HK-2 (cell line): ENCODE results near the gene ULK1.
A peak's percentile ranks its signal among the peaks of the same experiment; 100 is the strongest.
"Not testable (repeated sequence)": the region's sequence is repeated elsewhere in the genome, so short reads cannot be mapped to it uniquely, and the experiment has no call there.

Source experiments
- DNase-seq: peaks from one replicate; pipeline ENCODE4 v3.0.0-alpha.2; 2018; ENCODE audit not compliant: unreplicated experiment

ULK1 gene

DNA sequence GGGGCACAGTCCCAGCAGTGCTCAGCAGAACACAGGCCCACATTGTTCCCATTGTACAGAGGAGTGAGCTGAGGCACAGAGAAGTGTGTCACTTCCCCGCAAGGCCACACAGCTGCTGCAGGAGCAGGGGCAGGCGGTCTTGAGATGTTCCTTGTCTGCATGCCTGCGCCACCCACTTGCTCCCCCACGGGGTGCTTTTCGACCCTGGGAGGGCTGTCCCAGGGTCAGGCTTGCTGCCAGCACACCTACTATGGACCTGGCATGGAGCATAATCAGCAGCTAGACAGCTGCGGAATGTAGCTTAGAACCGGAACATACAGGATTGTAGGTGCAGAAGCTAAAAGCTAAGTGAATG is 47.5 kb downstream of the ULK1 start:
- DNase-seq = no peak

DNA sequence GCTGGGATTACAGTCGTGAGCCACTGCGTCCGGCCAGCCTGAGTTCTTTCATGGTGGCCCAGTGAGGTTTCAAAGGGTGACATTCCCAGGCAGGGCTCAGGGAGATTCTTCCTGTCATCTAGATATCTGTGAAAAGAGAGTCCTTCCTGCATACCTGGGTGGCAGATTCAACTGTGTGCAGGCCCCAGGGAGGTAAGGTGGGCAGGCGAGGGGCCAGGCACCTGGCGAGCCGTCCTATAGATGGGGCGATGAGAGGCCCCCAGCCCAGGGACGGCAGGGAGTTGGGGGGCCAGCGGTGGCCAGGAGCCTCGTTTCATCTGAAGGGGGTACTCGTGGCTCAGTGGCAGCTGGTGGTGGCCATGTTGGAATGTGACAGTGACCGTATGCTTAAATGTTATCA is 48.2 kb downstream of the ULK1 start:
- DNase-seq = no peak

DNA sequence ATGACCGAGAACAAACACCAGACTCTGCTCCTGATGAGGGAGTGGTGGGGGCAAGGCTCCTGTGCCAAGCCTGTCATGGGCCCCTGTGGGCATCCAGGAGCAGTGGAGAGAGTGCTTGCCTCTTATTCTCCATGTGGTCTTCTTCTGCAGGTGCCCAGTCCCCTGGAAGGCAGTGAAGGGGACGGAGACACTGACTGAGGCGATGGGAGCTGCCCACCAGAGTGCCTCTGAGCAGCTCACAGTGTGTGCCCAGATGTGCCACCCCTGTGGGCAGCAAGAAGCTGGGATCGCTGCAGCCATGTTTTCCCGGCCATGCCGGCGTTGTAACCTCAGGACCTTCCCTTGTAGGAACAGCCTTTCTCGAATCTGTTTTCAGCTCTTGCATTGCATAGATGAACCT is 49.0 kb downstream of the ULK1 start:
- DNase-seq = no peak

DNA sequence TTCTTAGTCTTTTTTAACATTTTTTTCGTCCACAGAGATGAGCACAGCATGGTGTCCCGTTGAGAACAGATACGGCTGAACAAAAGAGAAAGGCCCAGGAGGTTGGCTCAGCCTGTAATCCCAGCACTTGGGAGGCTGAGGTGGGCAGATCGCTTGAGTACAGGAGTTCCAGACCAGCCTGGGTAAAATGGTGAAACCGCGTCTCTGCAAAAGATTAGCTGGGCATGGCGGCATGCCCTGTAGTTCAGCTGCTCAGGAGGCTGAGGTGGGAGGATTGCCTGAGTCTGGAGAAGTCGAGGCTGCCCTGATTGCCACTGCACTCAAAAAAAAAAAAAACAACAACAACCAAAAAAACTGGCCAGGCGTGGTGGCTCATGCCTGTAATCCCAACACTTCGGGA is 49.5 kb downstream of the ULK1 start:
- DNase-seq = no peak

DNA sequence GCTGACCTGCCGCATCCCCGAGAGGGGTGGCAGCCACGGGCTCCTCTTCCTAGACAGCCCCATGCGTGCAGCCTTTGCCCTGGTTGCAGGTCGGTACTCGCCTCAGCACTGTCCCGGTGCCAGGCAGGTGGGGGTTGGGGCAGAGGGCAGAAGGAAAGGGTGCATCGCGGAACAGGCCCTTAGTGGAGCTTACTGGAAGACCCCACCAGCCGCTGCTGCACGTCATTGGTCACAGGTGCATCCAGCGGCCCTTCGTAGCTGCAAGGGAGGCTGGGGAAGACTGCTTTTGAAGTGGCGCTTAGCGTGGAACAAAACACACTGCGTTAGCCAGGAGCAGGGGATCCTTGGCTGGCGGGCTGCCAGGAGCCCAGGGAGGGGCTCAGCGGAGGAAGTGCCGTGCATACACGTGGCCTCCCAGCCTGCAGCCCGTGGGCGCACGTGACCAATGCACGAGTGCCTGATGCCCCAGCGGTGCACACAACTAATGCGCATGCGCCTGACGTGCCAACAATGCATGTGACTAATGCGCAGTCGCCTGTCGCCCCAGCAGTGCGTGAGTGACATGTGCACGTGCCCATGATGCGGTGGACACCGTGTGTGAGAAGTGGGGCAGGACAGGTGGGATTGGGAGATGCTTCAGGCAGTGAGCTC is 50.3 kb downstream of the ULK1 start:
- DNase-seq = no peak

DNA sequence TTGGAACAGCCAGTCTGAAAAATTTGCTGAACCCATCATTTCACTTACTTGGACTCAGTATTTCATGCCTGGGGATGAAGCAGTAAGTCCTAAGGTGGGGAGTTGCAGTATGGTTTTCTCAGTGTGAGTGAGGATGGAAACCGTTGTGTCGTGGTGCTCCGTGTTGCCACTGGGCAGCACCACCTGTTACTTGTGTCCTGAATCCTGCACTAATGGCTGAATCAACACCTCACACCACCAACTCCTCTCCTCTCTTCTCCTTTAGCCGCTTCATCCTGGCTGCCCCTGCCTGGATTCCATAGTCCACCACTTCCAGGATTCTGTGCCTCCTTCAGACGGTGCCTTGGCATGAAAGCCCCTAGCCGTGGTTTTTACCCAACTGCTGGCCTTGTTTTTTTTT is 52.3 kb downstream of the ULK1 start:
- no peak for DNase-seq

DNA sequence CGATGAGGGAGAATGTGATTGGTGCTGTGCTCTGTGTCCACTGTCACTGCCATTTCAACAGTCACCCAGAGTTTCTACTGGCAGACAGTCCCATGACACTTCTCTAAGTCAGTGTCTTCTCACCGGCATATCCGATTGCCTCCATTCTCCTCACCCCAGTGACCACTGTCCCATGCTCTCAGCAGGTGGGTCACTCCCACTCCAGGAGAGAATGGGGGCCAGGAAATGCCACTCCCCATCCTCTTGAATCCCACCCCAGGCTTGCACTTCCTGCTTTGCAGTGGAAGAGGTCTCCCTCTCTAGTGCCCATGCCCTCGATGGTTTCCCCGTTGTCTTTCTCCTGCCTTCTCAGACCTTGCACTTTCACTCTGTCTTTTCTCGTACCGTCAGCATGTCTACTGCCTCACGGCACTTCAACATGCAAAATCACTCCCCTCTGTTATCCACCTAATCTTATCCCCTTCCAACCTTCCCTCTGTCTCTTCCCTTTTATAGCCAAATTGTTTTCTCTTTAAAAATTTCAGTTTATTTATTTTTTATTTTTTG is 53.1 kb downstream of the ULK1 start:
- DNase-seq = no peak

DNA sequence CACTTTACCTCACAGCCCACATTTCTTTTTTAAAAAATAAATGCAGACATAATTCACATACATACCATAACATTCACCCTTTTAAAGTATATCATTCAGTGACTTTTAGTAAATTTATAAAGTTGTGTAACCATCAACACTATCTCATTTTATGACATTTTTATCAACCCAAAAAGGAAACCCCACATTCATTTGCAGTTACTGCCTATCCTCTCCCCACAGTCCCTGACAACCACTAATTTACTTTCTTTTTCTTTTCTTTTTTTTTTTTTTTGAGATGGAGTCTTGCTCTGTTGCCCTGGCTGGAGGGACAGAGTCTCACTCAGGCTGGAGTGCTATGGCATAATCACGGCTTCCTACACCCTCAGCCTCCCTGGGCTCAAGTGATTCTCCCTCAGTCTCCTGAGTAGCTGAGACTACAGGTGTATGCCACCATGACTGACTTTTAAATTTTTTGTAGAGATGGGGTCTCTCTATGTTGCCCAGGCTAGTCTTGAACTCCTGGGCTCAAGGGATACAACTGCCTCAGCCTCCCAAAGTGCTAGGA is 53.8 kb downstream of the ULK1 start:
- DNase-seq = no peak

DNA sequence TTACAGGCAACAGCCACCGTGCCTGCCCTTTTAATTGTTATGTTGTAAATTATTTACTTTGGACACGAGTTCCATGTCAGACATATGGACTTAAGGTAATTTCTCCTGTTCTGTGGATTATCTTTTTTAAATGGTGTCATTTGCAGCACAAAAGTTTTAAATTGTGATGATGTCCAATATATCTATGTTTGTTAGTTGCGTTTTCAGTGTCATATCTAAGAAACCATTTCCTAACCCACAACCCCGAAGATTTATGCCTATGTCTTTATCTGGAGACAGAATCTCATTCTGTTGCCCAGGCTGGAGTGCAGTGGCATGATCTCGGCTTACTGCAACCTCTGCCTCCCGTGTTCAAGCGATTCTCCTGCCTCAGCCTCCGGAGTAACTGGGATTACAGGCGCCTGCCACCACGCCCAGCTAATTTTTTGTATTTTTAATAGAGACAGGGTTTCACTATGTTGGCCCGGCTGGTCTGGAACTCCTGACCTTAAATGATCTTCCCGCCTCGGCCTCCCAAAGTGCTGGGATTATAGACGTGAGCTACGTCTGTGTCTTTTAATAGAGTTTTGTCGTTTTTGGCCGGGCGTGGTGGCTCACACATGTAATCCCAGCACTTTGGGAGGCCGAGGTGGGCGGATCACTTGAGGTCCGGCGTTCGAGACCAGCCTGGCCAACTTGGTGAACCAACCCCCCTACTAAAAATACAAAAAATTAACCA is 54.5 kb downstream of the ULK1 start:
- DNase-seq = not testable (repeated sequence)

DNA sequence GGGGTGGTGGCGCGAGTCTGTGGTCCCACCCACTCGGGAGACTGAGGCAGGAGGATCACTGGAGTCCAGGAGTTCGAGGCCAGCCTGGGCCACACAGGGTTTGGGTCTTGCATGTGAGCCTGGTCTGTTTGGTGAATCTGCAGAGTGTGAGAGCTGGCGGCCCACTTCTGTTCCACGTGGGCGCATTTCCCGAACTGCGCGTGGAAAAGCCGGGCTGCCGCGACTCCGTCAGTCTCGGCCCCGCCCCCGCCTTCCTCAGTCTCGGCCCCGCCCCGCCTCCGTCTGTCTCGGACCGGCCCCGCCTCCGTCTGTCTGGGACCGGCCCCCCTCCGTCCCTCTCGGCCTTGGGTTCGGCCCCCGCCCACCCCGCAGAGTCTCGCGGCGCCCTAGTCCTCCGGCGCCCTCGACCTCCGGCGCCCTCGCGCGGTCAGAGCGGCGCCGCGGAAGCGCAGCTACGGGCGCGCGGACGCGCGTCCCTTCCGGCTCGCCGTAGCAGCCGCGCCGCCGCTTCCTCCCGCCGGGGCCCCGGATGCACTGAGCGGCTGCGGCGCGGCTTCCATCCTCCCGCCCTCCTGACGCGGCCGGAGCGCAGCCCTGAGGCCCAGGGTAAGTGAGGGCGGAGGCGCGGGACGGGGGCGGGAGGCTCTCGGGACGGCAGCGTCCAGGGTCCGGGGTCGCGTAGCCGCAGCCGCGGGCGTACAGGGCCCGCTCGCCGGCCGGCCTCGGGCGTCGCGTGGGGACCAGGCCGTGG is 55.2 kb downstream of the ULK1 start, which contains the start of gene EP400:
TSS of gene EP400 (plus strand) at position 512 of the 751 bp plus-strand sequence. CDS start 10,678 bp downstream, outside the sequence.
- peak; percentile 91 for DNase-seq

DNA sequence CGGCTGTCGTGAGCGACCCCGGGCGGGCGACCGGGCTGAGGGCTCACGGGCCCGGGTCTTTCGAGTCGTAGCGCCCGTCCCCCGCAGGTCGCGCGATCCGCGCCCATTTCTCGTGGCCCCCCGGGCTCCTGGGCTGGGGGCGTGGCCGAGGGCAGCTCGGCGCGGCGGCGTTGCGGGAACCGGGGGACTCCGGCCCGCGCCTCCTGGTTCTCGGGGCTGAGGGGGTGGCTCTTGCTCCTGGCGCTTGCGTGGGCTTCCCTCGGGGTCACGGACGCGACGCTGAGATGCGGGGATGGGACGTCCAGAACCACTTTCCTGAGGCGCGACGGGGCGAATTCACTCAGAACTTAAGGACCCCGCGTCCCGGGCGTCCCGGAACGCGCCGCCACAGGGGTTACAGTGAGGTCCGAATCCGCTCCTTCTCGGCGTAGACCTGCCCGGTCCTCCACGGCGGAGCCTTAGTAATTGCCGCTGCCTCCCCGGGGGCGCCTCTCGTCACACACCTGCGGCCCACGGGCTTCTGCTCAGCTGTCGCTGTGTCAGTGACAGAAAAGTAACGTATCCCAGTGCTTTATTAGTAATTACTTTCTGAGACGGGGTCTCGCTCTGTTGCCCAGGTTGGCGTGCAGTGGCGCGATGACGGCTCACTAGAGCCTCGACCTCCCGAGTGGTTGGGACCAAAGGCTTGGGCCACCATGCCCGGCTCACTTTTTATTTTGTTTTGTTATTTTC is 55.9 kb downstream of the ULK1 start:
- peak; percentile 38 for DNase-seq

DNA sequence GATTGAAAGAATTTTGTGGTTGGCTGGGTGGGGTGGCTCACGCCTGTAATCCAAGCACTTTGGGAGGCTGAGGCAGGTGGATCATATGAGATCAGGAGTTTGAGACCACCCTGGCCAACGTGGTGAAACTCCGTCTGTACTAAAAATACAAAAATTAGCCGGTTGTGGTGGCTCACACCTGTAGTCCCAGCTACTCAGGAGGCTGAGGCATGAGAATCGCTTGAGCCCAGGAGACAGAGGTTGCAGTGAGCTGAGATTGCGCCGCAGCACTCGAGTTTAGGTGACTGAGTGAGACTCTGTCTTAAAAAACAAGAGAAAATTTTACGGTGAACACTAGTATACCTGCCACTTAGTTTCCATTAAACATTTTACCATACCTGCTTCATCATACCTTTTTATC is 59.4 kb downstream of the ULK1 start:
- not testable (repeated sequence) for DNase-seq

DNA sequence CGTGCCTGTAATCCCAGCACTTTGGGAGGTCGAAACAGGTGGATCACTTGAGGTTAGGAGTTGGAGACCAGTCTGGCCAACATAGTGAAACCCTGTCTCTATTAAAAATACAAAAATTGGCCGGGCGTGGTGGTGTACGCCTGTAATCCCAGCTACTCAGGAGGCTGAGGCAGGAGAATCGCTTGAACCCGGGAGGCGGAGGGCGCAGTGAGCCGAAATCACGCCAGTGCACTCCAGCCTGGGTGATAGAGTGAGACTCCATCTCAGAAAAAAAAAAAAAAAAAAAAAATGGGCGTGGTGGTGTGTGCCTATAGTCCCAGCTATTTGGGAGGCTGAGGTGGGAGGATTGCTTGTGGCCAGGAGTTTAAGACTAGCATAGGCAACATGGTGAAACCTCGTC is 60.0 kb downstream of the ULK1 start:
- not testable (repeated sequence) for DNase-seq

DNA sequence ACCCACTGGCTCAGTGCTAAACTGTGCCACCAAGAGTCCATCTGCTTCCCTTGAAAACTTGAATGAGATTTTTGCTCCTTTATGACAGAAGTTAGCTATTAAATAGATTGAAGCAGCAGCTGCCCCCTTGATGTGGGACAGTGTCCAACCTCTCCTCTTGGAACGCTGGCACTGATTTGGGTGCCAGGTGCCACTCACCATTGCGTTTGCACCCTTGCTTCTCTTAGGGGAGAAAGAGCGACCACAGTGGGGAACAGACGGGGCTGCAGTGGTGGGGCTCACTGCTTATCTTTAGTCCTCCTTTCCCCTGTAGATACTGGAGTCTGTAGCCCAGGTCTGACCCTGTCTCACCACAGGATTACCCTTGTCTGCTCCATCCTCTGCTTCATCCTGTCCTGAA is 64.7 kb downstream of the ULK1 start:
- DNase-seq = no peak

DNA sequence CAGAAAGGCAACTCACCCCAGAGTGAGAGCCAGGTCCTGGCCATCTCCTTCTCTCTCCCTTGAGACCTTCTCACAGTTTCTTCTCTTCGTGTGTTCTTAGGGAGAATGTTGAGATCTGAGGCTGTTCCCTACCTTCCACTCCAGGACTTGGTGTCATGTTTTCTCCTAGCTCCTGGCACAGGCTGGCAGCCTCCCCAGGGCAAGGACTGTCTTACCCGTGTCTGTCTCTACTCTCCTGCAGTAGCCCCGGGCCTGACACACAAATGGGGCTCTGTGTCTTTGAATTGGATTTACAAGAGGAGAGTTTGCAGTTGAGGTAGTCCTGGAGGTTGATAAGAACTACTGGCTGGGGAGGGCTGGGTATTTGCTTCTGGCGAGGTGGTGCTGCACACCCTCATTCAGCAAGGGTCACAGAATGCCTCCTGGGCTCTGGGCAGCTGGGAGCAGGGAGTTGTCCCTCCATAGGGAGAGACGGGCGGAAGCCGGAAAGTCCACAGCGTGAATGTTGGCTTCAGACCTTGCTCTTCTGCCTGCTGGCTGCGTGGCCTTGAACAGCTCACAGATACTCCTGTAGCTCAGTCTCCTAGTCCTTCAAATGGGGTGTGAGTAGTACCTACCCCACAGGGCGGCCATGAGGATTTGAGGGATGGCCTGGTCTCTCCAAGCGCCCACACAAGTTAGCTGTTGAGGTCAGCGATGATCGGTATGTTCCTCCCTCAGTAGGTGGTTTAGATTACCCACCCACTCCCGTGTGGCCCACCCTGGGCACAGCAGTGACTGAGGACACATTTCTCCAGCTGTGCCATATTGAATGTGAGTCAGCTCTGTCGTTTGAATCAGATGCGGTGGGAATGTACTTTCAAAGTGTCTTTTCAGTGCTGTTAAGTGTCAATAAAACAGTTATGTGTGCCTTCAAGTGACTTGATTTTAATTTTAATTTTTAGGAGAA is 65.5 kb downstream of the ULK1 start:
- no peak for DNase-seq

DNA sequence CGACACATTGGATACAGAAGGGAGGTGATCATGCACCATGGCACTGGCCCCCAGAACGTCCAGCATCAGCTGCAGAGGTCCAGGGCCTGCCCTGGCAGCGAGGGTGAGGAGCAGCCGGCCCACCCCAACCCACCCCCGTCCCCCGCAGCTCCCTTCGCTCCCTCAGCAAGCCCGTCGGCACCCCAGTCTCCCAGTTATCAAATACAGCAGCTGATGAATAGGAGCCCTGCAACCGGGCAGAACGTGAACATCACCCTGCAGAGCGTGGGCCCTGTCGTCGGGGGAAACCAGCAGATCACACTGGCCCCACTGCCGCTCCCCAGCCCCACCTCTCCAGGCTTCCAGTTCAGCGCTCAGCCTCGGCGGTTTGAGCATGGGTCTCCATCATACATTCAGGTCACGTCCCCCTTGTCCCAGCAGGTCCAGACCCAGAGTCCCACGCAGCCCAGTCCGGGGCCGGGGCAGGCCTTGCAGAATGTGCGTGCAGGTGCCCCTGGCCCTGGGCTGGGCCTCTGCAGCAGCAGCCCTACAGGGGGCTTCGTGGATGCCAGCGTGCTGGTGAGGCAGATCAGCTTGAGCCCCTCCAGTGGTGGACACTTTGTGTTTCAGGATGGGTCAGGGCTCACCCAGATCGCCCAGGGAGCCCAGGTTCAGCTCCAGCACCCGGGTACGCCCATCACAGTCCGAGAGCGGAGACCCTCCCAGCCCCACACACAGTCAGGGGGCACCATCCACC is 66.3 kb downstream of the ULK1 start:
- DNase-seq = not testable (repeated sequence)

DNA sequence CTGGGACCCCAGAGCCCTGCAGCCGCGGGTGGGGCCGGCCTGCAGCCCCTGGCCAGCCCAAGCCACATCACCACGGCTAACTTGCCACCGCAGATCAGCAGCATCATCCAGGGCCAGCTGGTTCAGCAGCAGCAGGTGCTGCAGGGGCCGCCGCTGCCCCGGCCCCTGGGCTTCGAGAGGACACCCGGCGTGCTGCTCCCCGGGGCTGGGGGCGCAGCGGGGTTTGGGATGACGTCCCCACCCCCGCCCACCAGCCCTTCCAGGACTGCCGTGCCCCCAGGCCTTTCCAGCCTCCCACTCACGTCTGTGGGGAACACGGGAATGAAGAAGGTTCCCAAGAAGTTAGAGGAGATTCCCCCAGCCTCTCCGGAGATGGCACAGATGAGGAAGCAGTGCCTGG is 66.9 kb downstream of the ULK1 start:
- DNase-seq = not testable (repeated sequence)

DNA sequence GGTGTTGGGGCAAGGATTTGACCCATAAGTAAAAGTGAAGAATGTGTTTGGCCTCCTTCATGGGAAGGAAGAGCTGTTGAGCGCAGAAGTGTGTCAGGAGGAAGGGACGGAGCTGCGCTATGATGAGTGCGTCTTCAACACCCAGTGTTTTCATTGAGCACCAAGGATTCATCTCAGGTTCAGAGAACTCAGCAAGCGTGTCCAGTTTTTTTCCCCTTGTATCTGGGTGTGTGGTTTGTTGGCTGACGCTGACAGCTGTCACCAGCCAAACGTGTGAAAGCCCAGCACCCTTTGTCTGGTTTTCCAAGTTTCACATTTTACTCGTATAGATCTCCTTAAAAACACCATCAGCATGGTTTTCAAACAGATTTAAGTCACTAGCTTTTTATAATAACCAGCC is 67.6 kb downstream of the ULK1 start:
- DNase-seq = no peak

DNA sequence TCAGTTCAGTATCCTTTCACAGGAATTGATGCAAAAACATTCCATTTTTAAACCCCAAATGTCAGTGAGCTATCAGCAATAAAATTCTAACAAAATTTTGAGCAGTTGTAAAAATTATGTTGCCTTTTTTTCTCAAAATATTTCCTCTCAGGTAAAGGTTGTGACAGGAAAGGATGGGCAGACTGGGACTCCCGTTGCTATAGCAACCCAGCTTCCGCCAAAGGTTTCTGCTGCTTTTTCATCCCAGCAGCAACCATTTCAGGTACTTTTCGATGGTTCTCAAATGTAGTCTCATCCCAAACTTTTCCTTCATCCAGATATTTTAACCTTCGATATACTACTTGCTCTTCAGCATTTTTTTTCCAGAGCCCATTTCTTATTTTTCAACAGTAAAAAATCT is 69.0 kb downstream of the ULK1 start:
- no peak for DNase-seq

DNA sequence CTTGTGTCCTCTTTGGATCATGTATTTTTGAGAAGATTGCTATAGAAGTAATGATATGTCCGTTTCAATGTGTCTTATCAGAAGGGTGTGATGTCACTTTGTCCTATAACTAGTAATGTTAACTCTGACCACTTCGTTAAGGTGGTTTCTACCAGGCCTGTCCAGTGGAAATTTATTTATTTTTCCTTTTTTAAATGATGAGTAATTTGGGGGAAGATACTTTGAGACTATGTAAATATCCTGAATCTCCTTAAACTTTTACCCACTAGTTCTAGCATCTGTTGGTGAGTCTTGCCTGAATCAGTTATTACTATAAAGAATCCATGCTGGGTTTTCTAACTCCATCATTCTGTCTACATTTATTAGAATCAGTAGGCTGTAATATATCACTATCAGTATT is 70.7 kb downstream of the ULK1 start:
- no peak for DNase-seq
